NCI-H460 (cell line): ENCODE data around the gene GYS1. TPM values are rescaled to one million over a fixed set of nuclear protein-coding genes. Genes with fewer than 3 reads are reported as not detected.

ENCODE experiments used
- DNase-seq: peaks from one replicate; pipeline ENCODE4 v3.0.0-alpha.2; 2016; ENCODE audit warnings: low read depth; ENCODE audit errors: extremely low read depth
- total RNA-seq: library from RNA; depleted of rRNA; stranded (reverse); fragments of >200 nt; shearing (Covaris generic); gene quantifications from 2 replicates; pipeline ENCODE4 v1.2.3, GENCODE V29; 2014

The GYS1 gene
- total RNA-seq, 1 experiment from 2014 or later: 19.8 TPM

GRCh38 chr19:48991011-48991609 is 2.0 kb downstream of the GYS1 start:
- DNase-seq: no peak

DNA sequence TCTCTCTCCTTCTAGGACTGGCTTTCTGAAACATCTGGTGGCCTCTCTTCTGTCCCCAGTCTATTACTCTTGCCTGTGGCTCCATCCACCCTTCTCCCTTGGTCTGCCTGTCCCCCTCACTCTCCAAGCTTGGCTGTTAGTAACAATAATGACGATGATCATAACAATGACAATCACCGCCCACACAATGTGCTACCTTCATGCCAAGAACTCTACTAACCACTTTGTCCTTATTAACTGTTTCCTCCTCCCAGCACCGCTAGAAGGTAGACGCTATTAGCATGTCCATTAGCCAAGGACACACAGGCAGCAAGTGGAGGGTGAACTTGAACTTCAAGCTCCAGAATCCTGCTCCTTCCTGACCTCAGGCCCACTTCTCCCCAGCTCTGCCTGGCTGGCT is 2.7 kb downstream of the GYS1 start:
- DNase-seq: no peak

- no peak for DNase-seq
Measured at GRCh38 chr19:48989701-48990291, 3.3 kb downstream of the GYS1 start.

DNA sequence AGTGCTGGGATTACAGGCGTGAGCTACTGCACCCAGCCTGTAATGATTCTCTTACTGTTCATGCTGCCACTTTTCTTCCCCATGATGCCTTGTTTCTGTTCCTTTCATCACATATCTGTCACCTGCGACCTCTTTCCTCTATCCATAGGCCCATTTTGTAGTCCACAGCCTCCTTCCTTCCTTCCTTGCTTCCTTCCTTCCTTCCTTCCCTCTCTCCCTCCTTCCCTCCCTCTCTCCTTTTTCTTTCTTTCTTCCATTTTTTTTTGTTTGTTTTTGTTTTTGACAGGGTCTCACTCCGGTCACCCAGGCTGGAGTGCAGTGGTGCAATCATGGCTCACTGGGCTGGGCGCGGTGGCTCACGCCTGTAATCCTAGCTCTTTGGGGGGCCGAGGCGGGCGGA is 4.2 kb downstream of the GYS1 start:
- DNase-seq: no peak

DNA sequence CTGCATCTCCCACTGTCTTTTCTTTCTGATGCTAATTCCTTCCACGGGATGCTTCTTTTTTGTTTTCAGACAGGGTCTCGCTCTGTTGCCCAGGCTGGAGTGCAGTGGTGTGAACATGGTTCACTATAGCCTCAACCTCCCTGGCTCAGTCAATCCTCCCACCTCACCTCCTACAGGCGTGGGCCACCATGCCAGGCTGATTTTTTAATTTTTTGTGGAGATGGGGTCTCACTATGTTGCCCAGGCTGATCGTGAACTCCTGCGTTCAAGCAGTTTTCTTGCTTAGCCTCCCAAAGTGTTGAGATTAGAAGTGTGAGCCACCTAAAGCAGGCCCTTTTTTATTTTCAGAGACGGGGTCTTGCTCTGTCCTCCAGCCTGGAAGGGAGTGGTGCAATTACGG is 4.8 kb downstream of the GYS1 start:
- DNase-seq: no peak

GRCh38 chr19:48987323-48987722 is 5.8 kb downstream of the GYS1 start:
- no peak for DNase-seq

GRCh38 chr19:48986211-48986610 is 6.9 kb downstream of the GYS1 start:
- no peak for DNase-seq

DNA sequence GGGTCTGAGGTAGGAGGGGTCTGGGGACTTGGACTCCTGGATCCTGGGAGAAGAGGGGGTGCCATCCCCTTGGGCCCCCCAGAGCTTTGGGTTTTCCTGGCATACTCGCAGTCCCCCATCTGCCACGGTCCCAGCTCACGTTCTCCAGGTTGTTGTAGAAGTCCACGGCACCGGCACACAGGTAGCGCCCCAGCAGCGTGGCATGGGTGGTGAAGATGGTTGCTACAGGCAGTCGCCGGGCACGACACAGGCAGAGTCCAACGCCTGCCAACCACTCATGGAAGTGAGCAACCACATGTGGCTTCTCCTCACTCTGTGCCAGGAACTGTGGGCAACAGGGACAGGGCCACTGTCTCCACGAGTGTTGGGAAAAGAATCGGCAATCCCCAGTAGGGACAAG is 7.4 kb downstream of the GYS1 start:
- no peak for DNase-seq

GRCh38 chr19:48982280-48982679 is 10.8 kb downstream of the GYS1 start:
- no peak for DNase-seq

GRCh38 chr19:48977061-48977460 is 16.0 kb downstream of the GYS1 start:
- no peak for DNase-seq

GRCh38 chr19:48975947-48976847 is 16.9 kb downstream of the GYS1 start:
- no peak for DNase-seq

GRCh38 chr19:48970923-48971395 is 22.1 kb downstream of the GYS1 start:
- peak; percentile 72 for DNase-seq

DNA sequence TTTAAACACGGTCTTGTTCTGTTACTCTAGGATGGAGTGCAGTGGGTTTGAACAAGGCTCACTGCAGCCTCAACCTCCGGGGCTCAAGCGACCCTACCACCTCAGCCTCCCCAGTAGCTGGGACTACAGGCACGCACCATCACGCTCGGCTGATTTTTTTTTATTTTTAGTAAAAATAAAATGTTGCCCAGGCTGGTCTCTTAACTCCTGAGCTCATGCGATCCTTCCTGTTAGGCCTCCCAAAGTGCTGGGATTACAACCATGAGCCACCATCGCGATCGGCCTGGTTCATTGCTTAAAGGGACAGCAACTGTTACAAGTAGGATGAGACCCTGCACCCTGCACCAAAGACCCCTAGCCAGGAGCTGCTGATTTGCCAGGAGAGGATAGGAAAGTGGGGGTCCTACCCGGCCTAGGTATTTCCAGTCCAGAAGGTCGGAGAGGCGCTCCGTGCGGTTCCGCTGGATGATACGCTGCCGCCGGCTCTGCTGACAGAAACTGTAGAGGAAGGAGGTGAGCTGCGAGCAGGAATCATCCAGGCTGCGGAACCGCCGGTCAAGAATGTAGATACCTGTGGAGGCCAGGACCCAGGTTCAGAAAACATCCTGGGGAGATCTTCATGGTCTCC is 22.9 kb downstream of the GYS1 start:
- no peak for DNase-seq

GRCh38 chr19:48969276-48970138 is 23.6 kb downstream of the GYS1 start:
- DNase-seq: no peak

DNA sequence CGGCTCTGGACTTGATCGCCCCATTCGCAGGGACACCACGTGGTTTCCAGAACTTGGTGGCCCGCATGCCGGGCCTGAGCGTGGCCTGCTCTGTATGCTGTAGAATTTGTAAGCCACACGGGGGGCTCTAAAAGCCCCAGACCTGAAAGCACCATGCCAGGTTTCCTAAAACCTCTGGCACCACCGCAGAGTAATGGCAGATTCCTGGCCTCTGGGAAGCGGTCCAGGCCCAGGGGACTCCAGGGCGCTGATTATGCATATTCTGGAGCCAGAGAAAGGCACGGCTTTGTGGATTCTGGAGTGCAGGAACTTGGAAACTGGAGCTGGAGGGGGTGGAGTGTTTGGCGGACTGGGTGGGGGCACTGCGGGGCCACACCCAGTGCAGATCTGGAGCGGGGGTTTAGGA is 24.3 kb downstream of the GYS1 start:
- DNase-seq: no peak

DNA sequence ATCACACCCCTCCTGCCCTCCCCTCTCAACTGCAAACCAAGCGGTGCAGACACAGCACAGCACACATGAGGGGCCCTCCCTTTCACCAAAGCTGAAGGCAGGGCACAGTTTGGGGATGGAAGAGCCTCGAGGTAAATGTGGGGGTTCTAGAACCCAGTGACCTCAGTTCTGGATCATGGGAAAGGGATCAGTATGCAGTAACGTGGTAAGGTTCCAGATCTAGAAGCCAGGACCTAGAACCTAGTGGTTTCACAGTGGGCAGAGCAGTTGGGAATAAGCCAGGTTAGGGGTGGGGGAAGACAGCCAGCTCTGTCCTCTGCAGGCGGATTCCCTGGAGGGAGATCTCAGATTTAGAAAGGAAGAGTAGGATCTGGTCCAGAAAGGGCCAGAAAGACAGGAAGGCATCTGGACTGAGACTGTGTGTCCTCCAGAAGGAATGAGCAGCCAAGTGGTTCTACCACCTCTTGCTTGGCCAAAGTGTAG is 24.9 kb downstream of the GYS1 start:
- DNase-seq: no peak

GRCh38 chr19:48967346-48968178 is 25.5 kb downstream of the GYS1 start:
- peak; percentile 69 for DNase-seq

DNA sequence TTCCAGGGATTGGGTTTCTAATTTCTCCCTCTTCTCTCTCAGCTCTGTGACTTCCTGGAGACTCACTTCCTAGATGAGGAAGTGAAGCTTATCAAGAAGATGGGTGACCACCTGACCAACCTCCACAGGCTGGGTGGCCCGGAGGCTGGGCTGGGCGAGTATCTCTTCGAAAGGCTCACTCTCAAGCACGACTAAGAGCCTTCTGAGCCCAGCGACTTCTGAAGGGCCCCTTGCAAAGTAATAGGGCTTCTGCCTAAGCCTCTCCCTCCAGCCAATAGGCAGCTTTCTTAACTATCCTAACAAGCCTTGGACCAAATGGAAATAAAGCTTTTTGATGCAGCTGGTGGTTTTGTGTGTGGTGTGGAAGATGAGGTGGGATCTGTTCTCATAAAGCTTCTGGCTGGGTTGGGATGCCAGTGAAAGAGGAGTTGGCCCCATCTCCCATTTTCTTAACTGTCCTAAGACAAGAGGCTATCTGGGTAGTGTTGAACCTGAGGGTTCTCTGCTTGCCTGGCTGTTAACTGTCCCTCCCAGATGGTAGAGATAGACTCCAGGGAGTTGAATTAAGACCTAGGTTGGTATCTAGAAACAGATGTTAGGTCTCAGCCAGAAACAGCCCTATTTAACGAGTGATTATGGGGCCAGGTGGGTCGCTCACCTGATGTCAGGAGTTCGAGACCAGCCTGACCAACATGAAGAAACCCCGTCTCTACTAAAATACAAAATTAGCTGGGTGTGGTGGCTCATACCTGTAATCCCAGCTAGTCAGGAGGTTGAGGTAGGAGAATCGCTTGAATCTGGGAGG is 26.4 kb downstream of the GYS1 start:
- no peak for DNase-seq
